Endothelial cell of umbilical vein (primary cell): ENCODE results near the gene SLC6A7. TPM values are rescaled to one million over a fixed set of nuclear protein-coding genes. Genes with fewer than 3 reads are reported as not detected.

Experiments
- BruUV-seq: library from RNA; stranded (reverse); fragments of 400-500 nt; replicated peaks from 2 replicates; lab custom pipeline; 2021; lab: Mats Ljungman, UMichigan
- CTCF ChIA-PET: fragments of 300-600, 350-600 bp; sonication (Branson Sonifier 250); formaldehyde crosslinking; loops from one replicate; lab custom pipeline; 2021; ENCODE audit warnings: antibody characterized with exemption, inconsistent platforms; lab: Charles Lee
- POLR2A ChIA-PET: fragments of 300-600, 350-600 bp; sonication (Branson Sonifier 250); formaldehyde crosslinking; loops from one replicate; lab custom pipeline; 2021; ENCODE audit warnings: antibody characterized with exemption, inconsistent platforms; lab: Charles Lee
- DNase-seq: peaks from one replicate; pipeline ENCODE4 v3.0.0-alpha.2; 2011; ENCODE audit warnings: low read depth, low spot score
- FAIRE-seq: peaks from 2 replicates; lab custom pipeline; 2011; peaks lifted over from hg19 to GRCh38; lab: Jason Lieb, UNC
- H2AFZ ChIP-seq: 2 replicates; pipeline ENCODE4 v1.6.0; 2012; ENCODE audit warnings: low read depth, low read length, control low read depth, inconsistent platforms
- H3K27ac ChIP-seq: 2 replicates; pipeline ENCODE4 v1.5.1; 2011; ENCODE audit warnings: low read depth, mild to moderate bottlenecking, control low read depth, low read length, moderate library complexity; ENCODE audit not compliant: insufficient read depth
- H3K27me3 ChIP-seq, 2 experiments: 2 replicates each; pipeline versions ENCODE4 v1.6.0 to v1.6.1; 2011; ENCODE audit warnings: low read length in 2 of 2, mixed read lengths in 1 of 2; ENCODE audit not compliant: control insufficient read depth in 2 of 2, insufficient read depth in 2 of 2
- H3K36me3 ChIP-seq, 2 experiments: 2 replicates in 1 of 2; 3 replicates in 1 of 2; pipeline ENCODE4 v1.5.1; 2011; ENCODE audit warnings: low read length in 2 of 2, mild to moderate bottlenecking in 1 of 2, moderate library complexity in 1 of 2; ENCODE audit not compliant: control insufficient read depth in 2 of 2, insufficient read depth in 2 of 2; ENCODE audit errors: extremely low read depth in 1 of 2
- H3K4me1 ChIP-seq: 3 replicates; pipeline ENCODE4 v1.5.1; 2011; ENCODE audit warnings: mild to moderate bottlenecking, low read length; ENCODE audit not compliant: control insufficient read depth, insufficient read depth; ENCODE audit errors: extremely low read depth
- H3K4me2 ChIP-seq: 2 replicates; pipeline ENCODE4 v1.6.1; 2011; ENCODE audit warnings: low read length, control low read depth, mixed read lengths; ENCODE audit not compliant: insufficient read depth
- H3K4me3 ChIP-seq, 3 experiments: fragments of 200-600 bp in 1 of 3; sonication (generic), shearing (Covaris generic) in 1 of 3; replicated peaks in 1 of 3; 2 replicates each; pipeline ENCODE4 v1.5.1; 2011 to 2016; ENCODE audit warnings: control low read depth in 3 of 3, low read length in 3 of 3, mild to moderate bottlenecking in 2 of 3, inconsistent platforms in 1 of 3, low read depth in 1 of 3, moderate library complexity in 1 of 3; ENCODE audit not compliant: insufficient read depth in 1 of 3
- H3K79me2 ChIP-seq: 2 replicates; pipeline ENCODE4 v1.6.0; 2012; ENCODE audit warnings: low read length, inconsistent platforms; ENCODE audit not compliant: control insufficient read depth, insufficient read depth
- H3K9ac ChIP-seq: replicated peaks from 2 replicates; pipeline ENCODE3; 2011; ENCODE audit warnings: low read length, control low read depth; ENCODE audit not compliant: insufficient read depth; ENCODE audit errors: extremely low read depth
- H3K9me1 ChIP-seq: replicated peaks from 3 replicates; pipeline ENCODE4 v1.6.0; 2011; ENCODE audit warnings: mild to moderate bottlenecking, low read length; ENCODE audit not compliant: control insufficient read depth, insufficient read depth; ENCODE audit errors: extremely low read depth
- H3K9me3 ChIP-seq: replicated peaks from 2 replicates; pipeline ENCODE4 v1.5.1; 2012; ENCODE audit warnings: low read length, inconsistent platforms; ENCODE audit not compliant: control insufficient read depth, insufficient read depth
- H4K20me1 ChIP-seq: replicated peaks from 2 replicates; pipeline ENCODE3; 2011; ENCODE audit warnings: mild to moderate bottlenecking, low read length; ENCODE audit not compliant: control insufficient read depth, insufficient read depth; ENCODE audit errors: extremely low read depth
- EZH2 ChIP-seq: IDR thresholded peaks from 2 replicates; pipeline ENCODE4 v1.6.1; 2012; ENCODE audit warnings: borderline replicate concordance, low read depth, mild to moderate bottlenecking, moderate library complexity, low read length, inconsistent platforms; ENCODE audit not compliant: severe bottlenecking
- FOS ChIP-seq: IDR thresholded peaks from 2 replicates; pipeline ENCODE4 v1.6.1; 2011; ENCODE audit warnings: mild to moderate bottlenecking, low read length, moderate library complexity, borderline replicate concordance; ENCODE audit not compliant: insufficient read depth
- GATA2 ChIP-seq: IDR thresholded peaks from 2 replicates; pipeline ENCODE4 v1.7.0; 2011; ENCODE audit warnings: low read depth, mild to moderate bottlenecking, moderate library complexity, mixed read lengths, low read length; ENCODE audit not compliant: insufficient read length, insufficient read depth
- JUN ChIP-seq: IDR thresholded peaks from 2 replicates; pipeline ENCODE4 v1.6.1; 2011; ENCODE audit warnings: borderline replicate concordance, low read depth; ENCODE audit not compliant: insufficient read length, insufficient read depth
- MAX ChIP-seq: IDR thresholded peaks from 2 replicates; pipeline ENCODE4 v1.6.1; 2011; ENCODE audit not compliant: insufficient read depth, insufficient read length
- MYC ChIP-seq: IDR thresholded peaks from one replicate; pipeline ENCODE4 v1.6.1; 2011; ENCODE audit warnings: mild to moderate bottlenecking, low read depth, low read length
- POLR2A ChIP-seq: IDR thresholded peaks from 2 replicates; pipeline ENCODE4 v1.6.1; 2012; ENCODE audit warnings: low read depth, mild to moderate bottlenecking, control low read depth, low read length
- POLR2AphosphoS5 ChIP-seq: IDR thresholded peaks from 2 replicates; pipeline ENCODE4 v1.6.1; 2012; ENCODE audit warnings: low read depth, mild to moderate bottlenecking, control low read depth, low read length, moderate library complexity; ENCODE audit not compliant: insufficient read depth
- dilution Hi-C: fragments of 300-500 bp; cut with MboI; formaldehyde crosslinking; loops from one replicate; pipeline ENCODE4 v1.15.0; 2019; ENCODE audit warnings: low sequenced_read_pairs; ENCODE audit not compliant: extremely low pct_ligation_motif_present
- intact Hi-C: fragments of 100-400 bp; cut with micrococcal nuclease; formaldehyde crosslinking; loops from one replicate; pipeline ENCODE4 v1.10.0; 2022
- polyA plus RNA-seq, 4 experiments: library from polyadenylated mRNA; depleted of rRNA in 3 of 4; stranded (reverse) in 3 of 4; unstranded in 1 of 4; fragments of >200 nt; gene quantifications; 2 replicates each; pipeline versions ENCODE4 v1.2.1 to v1.2.3, GENCODE V29; 2011 to 2012; ENCODE audit warnings: missing spikeins in 1 of 4
- total RNA-seq: library from RNA; stranded (reverse); gene quantifications from 2 replicates; pipeline ENCODE4 v1.2.3, GENCODE V29; 2021
- TF ChIP-seq, protein P1 (sequence below), 2 donors: IDR thresholded peaks; 1 replicate in 1 of 2; 2 replicates in 1 of 2; pipeline ENCODE4 v1.5.1; 2011; ENCODE audit warnings: low read length in 2 of 2, mild to moderate bottlenecking in 2 of 2, moderate library complexity in 2 of 2, control low read depth in 1 of 2, inconsistent platforms in 1 of 2, low read depth in 1 of 2; ENCODE audit not compliant: insufficient read depth in 1 of 2; ENCODE audit errors: extremely low read depth in 1 of 2

The SLC6A7 gene
- total and polyA plus RNA-seq, 2 donors (not counting 3 experiments of a cell fraction or from before 2014, with no cell fraction given) = not detected

DNA sequence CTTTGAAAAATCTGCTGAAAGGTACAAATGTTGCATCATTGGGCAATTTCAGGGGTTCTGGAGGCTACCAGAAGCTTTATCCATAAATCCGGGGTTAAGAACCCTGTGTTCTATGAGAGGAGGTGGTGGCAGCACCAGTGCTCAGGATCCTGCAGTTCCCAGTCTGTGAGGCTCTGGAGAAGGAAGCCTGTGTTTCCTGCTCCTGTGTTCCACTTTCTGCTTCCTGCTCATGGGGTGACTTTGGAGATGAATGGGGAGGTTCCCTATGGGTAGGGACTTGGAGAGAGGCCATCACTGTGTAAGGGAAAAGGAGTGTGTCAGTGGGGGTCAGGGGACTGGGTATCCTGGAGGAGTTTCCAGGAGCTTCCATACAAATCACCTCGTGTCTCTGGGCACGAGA lies 21.0 kb upstream of the SLC6A7 start:
- TF ChIP-seq MAX (no peak), JUN (no peak), GATA2 (no peak), MYC (no peak), POLR2AphosphoS5 (no peak), POLR2A (no peak), EZH2 (no peak), FOS (no peak)
- TF ChIP-seq, protein P1, sequence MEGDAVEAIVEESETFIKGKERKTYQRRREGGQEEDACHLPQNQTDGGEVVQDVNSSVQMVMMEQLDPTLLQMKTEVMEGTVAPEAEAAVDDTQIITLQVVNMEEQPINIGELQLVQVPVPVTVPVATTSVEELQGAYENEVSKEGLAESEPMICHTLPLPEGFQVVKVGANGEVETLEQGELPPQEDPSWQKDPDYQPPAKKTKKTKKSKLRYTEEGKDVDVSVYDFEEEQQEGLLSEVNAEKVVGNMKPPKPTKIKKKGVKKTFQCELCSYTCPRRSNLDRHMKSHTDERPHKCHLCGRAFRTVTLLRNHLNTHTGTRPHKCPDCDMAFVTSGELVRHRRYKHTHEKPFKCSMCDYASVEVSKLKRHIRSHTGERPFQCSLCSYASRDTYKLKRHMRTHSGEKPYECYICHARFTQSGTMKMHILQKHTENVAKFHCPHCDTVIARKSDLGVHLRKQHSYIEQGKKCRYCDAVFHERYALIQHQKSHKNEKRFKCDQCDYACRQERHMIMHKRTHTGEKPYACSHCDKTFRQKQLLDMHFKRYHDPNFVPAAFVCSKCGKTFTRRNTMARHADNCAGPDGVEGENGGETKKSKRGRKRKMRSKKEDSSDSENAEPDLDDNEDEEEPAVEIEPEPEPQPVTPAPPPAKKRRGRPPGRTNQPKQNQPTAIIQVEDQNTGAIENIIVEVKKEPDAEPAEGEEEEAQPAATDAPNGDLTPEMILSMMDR (IDR thresholded peaks at IDR 0.05; ENCODE audit: extremely low read depth in 1 of 2, insufficient read depth in 1 of 2, low read depth in 1 of 2, low read length in 2 of 2) = no peak
- dilution Hi-C loops (no loop called here), intact Hi-C loops (no loop called here)
- Histone ChIP-seq H3K4me2 (no peak overlapping the region), H3K36me3 (no peaks in the 10 kb centered on the region), H3K9ac (no peak overlapping the region), H2AFZ (no peak overlapping the region), H3K27me3 (peaks cover 42 to 44% of the 10 kb centered on the region in 2 experiments), H3K79me2 (no peaks in the 10 kb centered on the region), H3K4me1 (no peaks in the 10 kb centered on the region), H3K4me3 (no peak overlapping the region), H3K27ac (no peak overlapping the region), H4K20me1 (no peaks in the 10 kb centered on the region), H3K9me1 (no peaks in the 10 kb centered on the region), H3K9me3 (no peaks in the 10 kb centered on the region)
- DNase-seq (no peak), FAIRE-seq (no peak)
- CTCF ChIA-PET = interaction anchor here (1.3 kb wide), 1 partner anchor 50 kb away, joined by 3 read pairs; no protein-coding TSS in a partner anchor
- BruUV-seq = no TSS peak
- POLR2A ChIA-PET = no interaction called here
